Activated naive CD4-positive, alpha-beta T cell treated with Interleukin-2 at 50 U/mL for 16 hours (primary cell): ENCODE data around the gene COL18A1.

Experiments used
- DNase-seq: peaks from one replicate; pipeline ENCODE4 v3.0.0-alpha.2; 2020

Gene COL18A1

GRCh38 chr21:45415188-45415942, 10.4 kb downstream of the COL18A1 start:
- DNase-seq: no peak

- no peak for DNase-seq
Observed at GRCh38 chr21:45415943-45416611, 11.1 kb downstream of the COL18A1 start.

GRCh38 chr21:45416620-45417019, 11.7 kb downstream of the COL18A1 start:
- DNase-seq: no peak

- DNase-seq: no peak
Observed at GRCh38 chr21:45417256-45417950, 12.4 kb downstream of the COL18A1 start.

GRCh38 chr21:45417951-45418300, 13.0 kb downstream of the COL18A1 start:
- DNase-seq: no peak

GRCh38 chr21:45418301-45419071, 13.5 kb downstream of the COL18A1 start:
- DNase-seq: no peak

- DNase-seq: no peak
Observed at GRCh38 chr21:45419162-45419561, 14.2 kb downstream of the COL18A1 start.

- DNase-seq: no peak
Observed at GRCh38 chr21:45420061-45421041, 15.4 kb downstream of the COL18A1 start.

GRCh38 chr21:45421071-45421845, 16.3 kb downstream of the COL18A1 start:
- DNase-seq: no peak

GRCh38 chr21:45421846-45422775, 17.1 kb downstream of the COL18A1 start:
- DNase-seq: no peak

- DNase-seq: no peak
Observed at GRCh38 chr21:45423201-45423955, 18.4 kb downstream of the COL18A1 start.

GRCh38 chr21:45423968-45424853, 19.2 kb downstream of the COL18A1 start:
- DNase-seq: no peak

- no peak for DNase-seq
Observed at GRCh38 chr21:45424854-45425795, 20.2 kb downstream of the COL18A1 start.

- DNase-seq: no peak
Observed at GRCh38 chr21:45427331-45428271, 22.6 kb downstream of the COL18A1 start.

GRCh38 chr21:45428534-45428933, 23.6 kb downstream of the COL18A1 start:
- DNase-seq: no peak
